ENCODE measurements around the gene ABCG2.

Gene ABCG2

GRCh38 chr4:88060431-88060830, 98.0 kb downstream of the ABCG2 start:
- no peaks in the 10 kb centered on the region for H3K4me1 Mint-ChIP-seq
- no peak overlapping the region for H3K4me3 Mint-ChIP-seq
- H3K27me3 Mint-ChIP-seq (ENCODE audit: low read depth) = no peaks in the 10 kb centered on the region
- no peak overlapping the region for H3K27ac Mint-ChIP-seq
- H3K9me3 Mint-ChIP-seq = no peaks in the 10 kb centered on the region
- H3K36me3 Mint-ChIP-seq (ENCODE audit: low read depth) = peaks cover 54% of the 10 kb centered on the region
- TF ChIP-seq, protein P1, sequence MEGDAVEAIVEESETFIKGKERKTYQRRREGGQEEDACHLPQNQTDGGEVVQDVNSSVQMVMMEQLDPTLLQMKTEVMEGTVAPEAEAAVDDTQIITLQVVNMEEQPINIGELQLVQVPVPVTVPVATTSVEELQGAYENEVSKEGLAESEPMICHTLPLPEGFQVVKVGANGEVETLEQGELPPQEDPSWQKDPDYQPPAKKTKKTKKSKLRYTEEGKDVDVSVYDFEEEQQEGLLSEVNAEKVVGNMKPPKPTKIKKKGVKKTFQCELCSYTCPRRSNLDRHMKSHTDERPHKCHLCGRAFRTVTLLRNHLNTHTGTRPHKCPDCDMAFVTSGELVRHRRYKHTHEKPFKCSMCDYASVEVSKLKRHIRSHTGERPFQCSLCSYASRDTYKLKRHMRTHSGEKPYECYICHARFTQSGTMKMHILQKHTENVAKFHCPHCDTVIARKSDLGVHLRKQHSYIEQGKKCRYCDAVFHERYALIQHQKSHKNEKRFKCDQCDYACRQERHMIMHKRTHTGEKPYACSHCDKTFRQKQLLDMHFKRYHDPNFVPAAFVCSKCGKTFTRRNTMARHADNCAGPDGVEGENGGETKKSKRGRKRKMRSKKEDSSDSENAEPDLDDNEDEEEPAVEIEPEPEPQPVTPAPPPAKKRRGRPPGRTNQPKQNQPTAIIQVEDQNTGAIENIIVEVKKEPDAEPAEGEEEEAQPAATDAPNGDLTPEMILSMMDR (IDR thresholded peaks at IDR 0.05; ENCODE audit: unreplicated experiment in 3 of 3) = no peak

GRCh38 chr4:88059766-88060165, 98.7 kb downstream of the ABCG2 start:
- no peak overlapping the region for H3K4me3 Mint-ChIP-seq
- H3K9me3 Mint-ChIP-seq = no peaks in the 10 kb centered on the region
- H3K4me1 Mint-ChIP-seq = no peaks in the 10 kb centered on the region
- H3K27ac Mint-ChIP-seq = no peak overlapping the region
- peaks cover 53% of the 10 kb centered on the region for H3K36me3 Mint-ChIP-seq (ENCODE audit: low read depth)
- TF ChIP-seq, protein P1 (IDR thresholded peaks at IDR 0.05; ENCODE audit: unreplicated experiment in 3 of 3) = no peak
- no peaks in the 10 kb centered on the region for H3K27me3 Mint-ChIP-seq (ENCODE audit: low read depth)

- H3K4me1 Mint-ChIP-seq = no peaks in the 10 kb centered on the region
- no peak overlapping the region for H3K4me3 Mint-ChIP-seq
- TF ChIP-seq, protein P1 (IDR thresholded peaks at IDR 0.05; ENCODE audit: unreplicated experiment in 3 of 3) = no peak
- H3K27ac Mint-ChIP-seq = no peak overlapping the region
- no peaks in the 10 kb centered on the region for H3K27me3 Mint-ChIP-seq (ENCODE audit: low read depth)
- H3K9me3 Mint-ChIP-seq = no peaks in the 10 kb centered on the region
- peaks cover 45% of the 10 kb centered on the region for H3K36me3 Mint-ChIP-seq (ENCODE audit: low read depth)
Observed at GRCh38 chr4:88058295-88058694, 100.1 kb downstream of the ABCG2 start.

DNA sequence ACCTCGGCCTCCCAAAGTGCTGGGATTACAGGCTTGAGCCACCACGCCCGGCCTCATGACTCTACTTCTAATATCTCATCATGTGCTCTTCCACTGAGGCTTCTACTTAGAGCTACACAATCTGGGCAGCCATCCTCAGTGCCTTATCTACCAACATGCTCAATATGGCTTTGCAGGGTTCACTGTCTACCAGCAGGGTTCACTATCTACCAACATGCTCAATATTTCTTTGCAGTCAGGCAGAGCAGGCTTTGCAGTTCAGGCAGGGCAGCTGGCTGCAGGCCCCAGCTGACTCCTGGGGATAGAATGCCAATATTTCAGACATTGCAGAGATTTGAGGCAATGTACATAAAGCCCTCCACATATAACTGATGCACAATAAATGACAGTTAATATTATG, 103.5 kb downstream of the ABCG2 start:
- TF ChIP-seq, protein P1 (IDR thresholded peaks at IDR 0.05; ENCODE audit: unreplicated experiment in 3 of 3) = peak; percentile 12 to 42 (median 14)
- H3K4me1 Mint-ChIP-seq = no peaks in the 10 kb centered on the region
- no peak overlapping the region for H3K27ac Mint-ChIP-seq
- H3K4me3 Mint-ChIP-seq = no peak overlapping the region
- H3K27me3 Mint-ChIP-seq (ENCODE audit: low read depth) = no peaks in the 10 kb centered on the region
- H3K9me3 Mint-ChIP-seq = no peaks in the 10 kb centered on the region
- H3K36me3 Mint-ChIP-seq (ENCODE audit: low read depth) = peaks cover 60% of the 10 kb centered on the region

DNA sequence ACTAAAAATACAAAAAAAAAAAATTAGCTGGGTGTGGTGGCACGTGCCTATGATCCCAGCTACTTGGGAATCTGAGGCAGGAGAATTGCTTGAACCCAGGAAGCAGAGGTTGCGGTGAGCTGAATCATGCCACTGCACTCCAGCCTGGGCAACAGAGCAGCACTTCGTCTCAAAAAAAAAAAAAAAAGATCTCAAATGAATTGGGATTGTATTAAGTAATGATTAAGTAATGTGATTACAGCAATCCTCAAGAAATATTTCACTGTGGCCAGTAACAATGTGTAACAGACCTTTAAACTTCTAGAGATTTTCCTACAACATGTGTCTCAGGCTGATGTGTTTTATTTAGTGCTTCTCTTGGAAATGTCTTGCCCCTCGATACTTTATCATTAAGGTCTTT, 104.2 kb downstream of the ABCG2 start:
- TF ChIP-seq, protein P1 (IDR thresholded peaks at IDR 0.05; ENCODE audit: unreplicated experiment in 3 of 3) = no peak
- H3K4me3 Mint-ChIP-seq = no peak overlapping the region
- H3K36me3 Mint-ChIP-seq (ENCODE audit: low read depth) = peaks cover 56% of the 10 kb centered on the region
- H3K4me1 Mint-ChIP-seq = no peaks in the 10 kb centered on the region
- H3K27ac Mint-ChIP-seq = no peak overlapping the region
- H3K27me3 Mint-ChIP-seq (ENCODE audit: low read depth) = no peaks in the 10 kb centered on the region
- no peaks in the 10 kb centered on the region for H3K9me3 Mint-ChIP-seq

DNA sequence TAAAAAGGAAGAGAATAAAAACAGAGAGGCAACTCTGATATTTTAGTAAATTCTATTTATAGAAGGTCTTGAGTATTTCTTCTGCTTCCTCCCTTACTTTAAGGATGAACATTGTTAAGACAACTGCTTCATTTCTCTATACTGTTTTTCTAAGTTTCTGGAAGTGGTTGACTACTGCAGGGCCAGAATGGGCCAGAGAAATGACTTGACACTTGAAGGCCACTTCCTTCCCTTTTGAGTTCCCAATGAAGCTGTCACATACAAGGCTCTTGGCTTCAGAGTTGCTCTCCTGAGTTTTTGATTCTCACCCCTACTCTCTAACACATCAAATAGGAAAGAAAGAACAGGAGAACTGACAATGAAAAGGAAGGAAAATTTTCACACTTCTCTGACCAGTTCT, 113.4 kb downstream of the ABCG2 start:
- H3K36me3 Mint-ChIP-seq (ENCODE audit: low read depth) = peaks cover 50% of the 10 kb centered on the region
- H3K27me3 Mint-ChIP-seq (ENCODE audit: low read depth) = no peaks in the 10 kb centered on the region
- H3K4me3 Mint-ChIP-seq = no peak overlapping the region
- H3K27ac Mint-ChIP-seq = no peak overlapping the region
- no peaks in the 10 kb centered on the region for H3K4me1 Mint-ChIP-seq
- no peaks in the 10 kb centered on the region for H3K9me3 Mint-ChIP-seq
- TF ChIP-seq, protein P1 (IDR thresholded peaks at IDR 0.05; ENCODE audit: unreplicated experiment in 3 of 3) = no peak

Measured in nephron (organoid).